Left lung (tissue), 10 donors: ENCODE data around the gene SERPINA1. TPM values are rescaled to one million over a fixed set of nuclear protein-coding genes. Genes with fewer than 3 reads are reported as not detected.
"Not testable (repeated sequence)": the region's sequence is repeated elsewhere in the genome, so short reads cannot be mapped to it uniquely, and the experiment has no call there.

ENCODE experiments used
- ATAC-seq: fragments of 200-7000 bp; cut with Tn5 transposase; one replicate; pipeline ENCODE4 v1.9.1; 2020; ENCODE audit warnings: moderate library complexity
- DNase-seq, 4 donors: peaks; one replicate each; pipeline ENCODE4 v3.0.0-alpha.2; 2013 to 2020
- H3K27ac ChIP-seq, 2 donors: fragments of 200-600 bp; sonication (generic) in 1 of 2; one replicate each; pipeline versions ENCODE4 v1.5.0 to v1.8.0; 2020 to 2021
- H3K27me3 ChIP-seq, 2 donors: fragments of 200-600 bp; sonication (generic) in 1 of 2; one replicate each; pipeline versions ENCODE4 v1.5.0 to v1.8.0; 2020 to 2021
- H3K36me3 ChIP-seq, 2 donors: fragments of 200-600 bp; sonication (generic) in 1 of 2; one replicate each; pipeline versions ENCODE4 v1.5.0 to v1.8.0; 2020 to 2021
- H3K4me1 ChIP-seq, 2 donors: fragments of 200-600 bp; one replicate each; pipeline ENCODE4 v1.8.0; 2021
- H3K4me3 ChIP-seq, 2 donors: fragments of 200-600 bp; sonication (generic) in 1 of 2; one replicate each; pipeline versions ENCODE4 v1.5.0 to v1.8.0; 2020 to 2021; ENCODE audit warnings: mild to moderate bottlenecking in 1 of 2
- H3K9me3 ChIP-seq, 2 donors: fragments of 200-600 bp; sonication (generic) in 1 of 2; one replicate each; pipeline versions ENCODE4 v1.5.0 to v1.8.0; 2020 to 2021
- CTCF ChIP-seq, 2 donors: fragments of 200-600 bp; sonication (generic) in 1 of 2; IDR thresholded peaks; one replicate each; pipeline versions ENCODE4 v1.5.0 to v1.8.0; 2021; ENCODE audit warnings: antibody characterized with exemption in 2 of 2
- intact Hi-C, 2 donors: fragments of 100-400 bp; cut with DNase I; formaldehyde crosslinking; loops; one replicate each; pipeline versions ENCODE4 v1.11.2 to v1.14.2; 2022
- polyA plus RNA-seq, 6 donors: library from polyadenylated mRNA; unstranded; fragments of 120-200 nt; gene quantifications; one replicate each; pipeline ENCODE4 v1.2.1, GENCODE V29; 2013; ENCODE audit not compliant: insufficient read length in 6 of 6
- total RNA-seq, 2 donors: library from RNA; stranded (reverse); fragmentation: NEBNext Ultra II Directional; extraction: Animal tissue kit (Norgen Biotek cat#: 25700); gene quantifications; one replicate each; pipeline ENCODE4 v1.2.1, GENCODE V29; 2021
- donor health status: DM: no; HTN: yes; CAD: no.
- donor health status: DM: no; HTN: no; CAD: no.

The SERPINA1 gene
- total and polyA plus RNA-seq, 8 donors: 5.1 to 1,514 (median 8.5) TPM

GRCh38 chr14:94424371-94424770 lies 36.0 kb upstream of the SERPINA1 start:
- Histone ChIP-seq H3K36me3 (no peaks in the 10 kb centered on the region), H3K4me1 (peaks cover 0 to 6% of the 10 kb centered on the region in 2 donors), H3K27ac (no peak overlapping the region), H3K27me3 (peaks cover 0 to 22% of the 10 kb centered on the region in 2 donors), H3K4me3 (no peak overlapping the region), H3K9me3 (no peaks in the 10 kb centered on the region)
- intact Hi-C loops: no loop called here
- DNase-seq (no peak), ATAC-seq (no peak)
- TF ChIP-seq CTCF (IDR thresholded peaks at IDR 0.05): no peak

GRCh38 chr14:94423453-94424056 lies 35.2 kb upstream of the SERPINA1 start:
- Histone ChIP-seq H3K9me3 (no peaks in the 10 kb centered on the region), H3K4me3 (no peak overlapping the region), H3K27ac (no peak overlapping the region), H3K36me3 (no peaks in the 10 kb centered on the region), H3K4me1 (peaks cover 0 to 6% of the 10 kb centered on the region in 2 donors), H3K27me3 (peaks cover 0 to 22% of the 10 kb centered on the region in 2 donors)
- DNase-seq: peak; percentile 37 to 89 (median 70)
- peak; percentile 48 to 64 for TF ChIP-seq CTCF (IDR thresholded peaks at IDR 0.05)
- ATAC-seq: peak; percentile 88
- intact Hi-C loops: no loop called here

DNA sequence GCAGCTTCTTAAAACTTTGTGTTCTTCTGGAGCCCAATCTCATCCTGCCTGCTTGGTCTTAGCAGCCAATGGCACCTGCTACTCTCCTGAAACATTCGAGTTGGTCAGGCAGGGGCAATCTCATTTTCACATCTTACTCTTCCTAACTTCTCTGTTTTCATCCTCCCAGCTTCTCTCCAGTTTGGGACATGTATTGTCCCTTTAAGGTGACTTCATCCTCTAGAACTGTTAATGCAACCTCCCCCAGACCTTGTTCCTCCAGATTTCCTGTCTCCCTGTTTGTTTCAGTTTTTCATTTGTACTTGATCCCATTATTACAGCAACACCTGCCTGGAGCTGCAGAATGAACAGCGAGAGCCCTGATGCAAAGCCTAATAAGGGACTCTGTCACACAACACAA lies 32.9 kb upstream of the SERPINA1 start:
- TF ChIP-seq CTCF (IDR thresholded peaks at IDR 0.05): no peak
- ATAC-seq (no peak), DNase-seq (no peak)
- no peak overlapping the region for H3K27ac ChIP-seq
- H3K4me3 ChIP-seq: no peak overlapping the region
- H3K36me3 ChIP-seq: no peaks in the 10 kb centered on the region
- no peaks in the 10 kb centered on the region for H3K9me3 ChIP-seq
- peaks cover 0 to 15% of the 10 kb centered on the region in 2 donors for H3K27me3 ChIP-seq
- intact Hi-C loops: no loop called here
- H3K4me1 ChIP-seq: peaks cover 0 to 6% of the 10 kb centered on the region in 2 donors

DNA sequence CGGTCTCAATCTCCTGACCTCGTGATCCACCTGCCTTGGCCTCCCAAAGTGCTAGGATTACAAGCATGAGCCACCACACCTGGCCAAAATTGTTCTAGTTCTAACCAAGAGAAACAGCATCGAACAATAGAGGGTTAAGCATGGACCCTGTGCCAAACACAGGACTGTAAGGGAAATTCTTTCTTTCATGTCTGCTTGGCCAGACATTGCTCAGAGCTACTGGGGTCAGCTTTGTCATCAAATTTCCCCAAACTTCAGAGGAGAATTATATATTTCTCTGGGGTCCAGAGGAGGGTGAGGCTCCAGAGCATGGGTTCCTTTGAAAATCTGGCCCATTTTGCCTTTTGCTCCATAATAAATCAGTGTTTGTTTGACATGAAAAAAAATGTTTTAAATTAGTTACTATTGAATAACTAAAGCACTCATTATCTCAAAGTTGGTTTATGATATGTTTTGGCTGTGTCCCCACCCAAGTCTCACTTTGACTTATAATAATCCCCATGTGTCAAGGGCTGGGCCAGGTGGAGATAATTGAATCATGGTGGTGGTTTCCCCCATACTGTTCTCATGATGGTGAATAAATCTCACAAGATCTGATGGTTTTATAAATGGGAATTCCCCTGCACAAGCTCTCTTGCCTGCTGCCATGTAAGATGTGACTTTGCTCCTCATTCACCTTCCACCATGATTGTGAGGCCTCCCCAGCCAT lies 29.2 kb upstream of the SERPINA1 start:
- H3K27ac ChIP-seq, intact Hi-C loops: not testable (repeated sequence)

DNA sequence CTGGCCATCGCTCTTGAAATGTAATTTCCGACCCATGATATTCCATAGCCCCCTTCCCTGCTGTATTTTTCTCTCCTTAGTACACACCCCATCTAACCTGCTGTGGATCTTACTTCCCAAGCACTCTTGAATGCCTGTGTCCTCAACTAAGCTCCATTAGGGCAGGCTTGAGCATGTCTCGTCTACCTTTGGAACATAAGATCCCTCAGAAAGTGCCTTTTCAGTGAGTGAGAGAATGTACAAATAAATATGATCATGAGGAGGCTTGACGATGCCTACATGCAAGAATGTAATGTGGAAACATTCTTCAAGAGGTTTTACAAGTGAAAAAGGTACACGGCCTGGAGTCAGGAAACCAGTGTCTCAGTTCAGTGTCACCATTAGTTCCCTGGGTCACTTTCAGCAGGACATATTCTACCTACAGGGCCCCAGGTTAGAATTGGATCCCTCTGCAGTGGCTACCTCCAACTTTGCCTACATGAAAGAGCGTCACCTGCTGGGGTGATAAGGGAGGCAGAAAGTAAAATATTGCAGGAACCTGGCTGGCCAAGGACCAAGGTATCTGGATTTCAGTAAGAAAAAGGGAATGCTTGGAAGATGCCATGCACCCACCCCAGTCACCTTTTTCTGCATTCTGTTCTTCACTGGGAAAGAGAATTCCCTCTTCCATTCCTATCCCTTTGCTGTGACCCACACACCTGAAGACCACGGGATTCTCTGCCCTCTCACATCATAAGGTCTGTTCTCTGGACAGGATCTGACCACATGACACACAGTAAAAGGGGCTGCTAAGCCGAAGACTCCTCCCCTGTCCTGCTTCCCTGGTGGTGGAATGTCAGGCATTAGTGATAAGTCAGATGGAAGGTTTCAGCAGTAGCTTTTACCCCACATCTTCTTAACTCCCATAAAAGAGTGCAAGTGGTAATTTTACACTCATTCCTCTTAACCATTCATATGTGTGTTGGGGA lies 24.6 kb upstream of the SERPINA1 start:
- peak in 1 of 2 donors; percentile 11 for TF ChIP-seq CTCF (IDR thresholded peaks at IDR 0.05)
- Histone ChIP-seq H3K4me1 (peaks cover 0 to 21% of the 10 kb centered on the region in 2 donors), H3K4me3 (no peak overlapping the region), H3K36me3 (no peaks in the 10 kb centered on the region), H3K27ac (no peak overlapping the region), H3K9me3 (no peaks in the 10 kb centered on the region), H3K27me3 (no peaks in the 10 kb centered on the region)
- DNase-seq: no peak
- peak; percentile 87 for ATAC-seq
- intact Hi-C loops: no loop called here

More for the DNA sequence above, 29.2 kb upstream of the SERPINA1 start:
- H3K36me3 ChIP-seq, H3K27me3 ChIP-seq, ATAC-seq, H3K4me3 ChIP-seq, H3K9me3 ChIP-seq, DNase-seq, H3K4me1 ChIP-seq: not testable (repeated sequence)
